Neutrophil (primary cell): ENCODE measurements around the gene PFDN1.

Experiments used
- H3K27ac ChIP-seq: fragments of 200-600 bp; sonication (generic); 2 replicates; pipeline ENCODE4 v1.5.1; 2016; ENCODE audit warnings: mild to moderate bottlenecking, moderate library complexity
- H3K27me3 ChIP-seq: fragments of 200-600 bp; sonication (generic); 2 replicates; pipeline ENCODE4 v1.6.0; 2016; ENCODE audit warnings: mild to moderate bottlenecking
- H3K36me3 ChIP-seq: fragments of 200-600 bp; sonication (generic); 2 replicates; pipeline ENCODE4 v1.5.1; 2017
- H3K4me1 ChIP-seq, 2 experiments: fragments of 200-600 bp in 1 of 2; sonication (generic) in 1 of 2; 1 replicate in 1 of 2; 2 replicates in 1 of 2; pipeline versions ENCODE4 v1.5.1 to v1.6.1; 2013 to 2016; ENCODE audit warnings: low read depth in 1 of 2, low read length in 1 of 2, mild to moderate bottlenecking in 1 of 2, moderate library complexity in 1 of 2; ENCODE audit not compliant: control insufficient read depth in 1 of 2, insufficient read depth in 1 of 2
- H3K4me3 ChIP-seq, 2 experiments: fragments of 200-600 bp in 1 of 2; sonication (generic) in 1 of 2; 1 replicate in 1 of 2; 2 replicates in 1 of 2; pipeline ENCODE4 v1.5.1; 2013 to 2016; ENCODE audit warnings: low read depth in 1 of 2, low read length in 1 of 2, mild to moderate bottlenecking in 1 of 2, moderate library complexity in 1 of 2
- H3K9me3 ChIP-seq: fragments of 200-600 bp; sonication (generic); 2 replicates; pipeline ENCODE4 v1.5.1; 2016
- CTCF ChIP-seq: fragments of 200-600 bp; sonication (generic); IDR thresholded peaks from 2 replicates; pipeline ENCODE4 v1.5.1; 2016; ENCODE audit warnings: antibody characterized with exemption

Gene PFDN1

GRCh38 chr5:140220032-140220697 is 82.7 kb downstream of the PFDN1 start:
- no peaks in the 10 kb centered on the region for H3K9me3 ChIP-seq
- H3K4me3 ChIP-seq: no peak overlapping the region
- no peak for TF ChIP-seq CTCF
- H3K27ac ChIP-seq: peak overlapping the region; percentile 51
- no peaks in the 10 kb centered on the region for H3K27me3 ChIP-seq
- peaks cover 78 to 86% of the 10 kb centered on the region in 2 experiments for H3K4me1 ChIP-seq
- H3K36me3 ChIP-seq: no peaks in the 10 kb centered on the region

GRCh38 chr5:140219068-140219991 is 83.6 kb downstream of the PFDN1 start:
- Histone ChIP-seq H3K4me3 (no peak overlapping the region), H3K4me1 (peaks cover 86 to 94% of the 10 kb centered on the region in 2 experiments), H3K36me3 (no peaks in the 10 kb centered on the region), H3K27ac (peak overlapping the region; percentile 51), H3K9me3 (no peaks in the 10 kb centered on the region), H3K27me3 (no peaks in the 10 kb centered on the region)
- TF ChIP-seq CTCF: no peak

GRCh38 chr5:140217299-140218026 is 85.4 kb downstream of the PFDN1 start:
- TF ChIP-seq CTCF: no peak
- peaks cover 91 to 96% of the 10 kb centered on the region in 2 experiments for H3K4me1 ChIP-seq

GRCh38 chr5:140216478-140217074 is 86.3 kb downstream of the PFDN1 start:
- peaks cover 83 to 93% of the 10 kb centered on the region in 2 experiments for H3K4me1 ChIP-seq
- H3K4me3 ChIP-seq: no peak overlapping the region
- H3K27ac ChIP-seq: peak overlapping the region; percentile 16

More at GRCh38 chr5:140217299-140218026, 85.4 kb downstream of the PFDN1 start:
- no peaks in the 10 kb centered on the region for H3K27me3 ChIP-seq
- no peaks in the 10 kb centered on the region for H3K9me3 ChIP-seq
- H3K36me3 ChIP-seq: no peaks in the 10 kb centered on the region
- H3K27ac ChIP-seq: no peak overlapping the region
- H3K4me3 ChIP-seq: no peak overlapping the region

More at GRCh38 chr5:140216478-140217074, 86.3 kb downstream of the PFDN1 start:
- no peaks in the 10 kb centered on the region for H3K9me3 ChIP-seq
- no peak for TF ChIP-seq CTCF
- H3K36me3 ChIP-seq: peaks cover 6% of the 10 kb centered on the region
- no peaks in the 10 kb centered on the region for H3K27me3 ChIP-seq
